Loucy (cell line): Measurements from ENCODE around the gene CADM1.

Source experiments
- CTCF ChIP-seq: fragments of 200-600 bp; sonication (generic); conservative IDR thresholded peaks from 2 replicates; pipeline ENCODE4 v1.5.1; 2014; ENCODE audit warnings: mild to moderate bottlenecking, antibody characterized with exemption, low read length
- EZH2phosphoT487 ChIP-seq: fragments of 200-600 bp; IDR thresholded peaks from 2 replicates; pipeline ENCODE4 v1.6.1; 2018; ENCODE audit warnings: antibody characterized with exemption, mild to moderate bottlenecking, moderate library complexity, borderline replicate concordance

GRCh38 chr11:115302946-115303703, 201.1 kb downstream of the CADM1 start:
- TF ChIP-seq CTCF (no peak), EZH2phosphoT487 (no peak)
